Measurements from ENCODE around the gene CFAP97D2. TPM values are rescaled to one million over a fixed set of nuclear protein-coding genes. Genes with fewer than 3 reads are reported as not detected.
"Not testable (repeated sequence)": the region's sequence is repeated elsewhere in the genome, so short reads cannot be mapped to it uniquely, and the experiment has no call there.

CFAP97D2 gene
- total and polyA plus RNA-seq, 8 donors = 0.75 to 5.8 (median 3.1) TPM

GRCh38 chr13:114241918-114242317 is 62.9 kb downstream of the CFAP97D2 start:
- no peak overlapping the region for H3K27ac ChIP-seq
- DNase-seq = no peak
- 83 to 88% methylated on average over 6 of the region's 6 CpGs for WGBS, 2 donors
- no peak overlapping the region for H3K4me3 ChIP-seq
- H3K36me3 ChIP-seq = peaks cover 3 to 99% (median 46%) of the 10 kb centered on the region in 3 donors
- ATAC-seq = no peak
- no peak for TF ChIP-seq CTCF (IDR thresholded peaks at IDR 0.05)
- no peaks in the 10 kb centered on the region for H3K4me1 ChIP-seq
- no peaks in the 10 kb centered on the region for H3K9me3 ChIP-seq
- no peak for FAIRE-seq
- no peaks in the 10 kb centered on the region for H3K27me3 ChIP-seq
- intact Hi-C loops (cut with DNase I) = no loop called here

GRCh38 chr13:114243971-114244370 is 64.9 kb downstream of the CFAP97D2 start:
- TF ChIP-seq CTCF (IDR thresholded peaks at IDR 0.05) = no peak
- Histone ChIP-seq H3K27ac (no peak overlapping the region), H3K9me3 (no peaks in the 10 kb centered on the region), H3K4me1 (no peaks in the 10 kb centered on the region), H3K27me3 (no peaks in the 10 kb centered on the region), H3K36me3 (peaks cover 9 to 96% (median 61%) of the 10 kb centered on the region in 3 donors), H3K4me3 (no peak overlapping the region)
- ATAC-seq = no peak
- DNase-seq = no peak
- 91 to 92% methylated on average over 3 of the region's 3 CpGs for WGBS, 2 donors
- no peak for FAIRE-seq
- intact Hi-C loops (cut with DNase I) = no loop called here

- DNase-seq (peak in 1 of 6 donors; percentile 2), ATAC-seq (no peak), FAIRE-seq (no peak)
- Histone ChIP-seq H3K36me3 (peaks cover 6 to 96% (median 62%) of the 10 kb centered on the region in 3 donors), H3K9me3 (no peaks in the 10 kb centered on the region), H3K27me3 (no peaks in the 10 kb centered on the region), H3K4me1 (no peaks in the 10 kb centered on the region), H3K4me3 (no peak overlapping the region), H3K27ac (no peak overlapping the region)
- 83 to 86% methylated on average over 5 of the region's 5 CpGs for WGBS, 2 donors
- intact Hi-C loops (cut with DNase I) = no loop called here
- TF ChIP-seq CTCF (IDR thresholded peaks at IDR 0.05) = no peak
These were observed 65.6 kb downstream of the CFAP97D2 start for GRCh38 chr13:114244637-114245036.

- TF ChIP-seq CTCF (IDR thresholded peaks at IDR 0.05) = no peak
- Histone ChIP-seq H3K27ac (no peak overlapping the region), H3K9me3 (no peaks in the 10 kb centered on the region), H3K36me3 (peaks cover 17 to 83% (median 49%) of the 10 kb centered on the region in 3 donors), H3K4me3 (no peak overlapping the region), H3K4me1 (no peaks in the 10 kb centered on the region), H3K27me3 (no peaks in the 10 kb centered on the region)
- intact Hi-C loops (cut with DNase I) = no loop called here
- FAIRE-seq = no peak
- no peak for ATAC-seq
- 88 to 89% methylated on average over 3 of the region's 3 CpGs for WGBS, 2 donors
- no peak for DNase-seq
These were observed 69.0 kb downstream of the CFAP97D2 start for GRCh38 chr13:114248011-114248410.

- Histone ChIP-seq H3K4me3 (no peak overlapping the region), H3K36me3 (peaks cover 17 to 72% (median 49%) of the 10 kb centered on the region in 3 donors), H3K4me1 (no peaks in the 10 kb centered on the region), H3K9me3 (no peaks in the 10 kb centered on the region), H3K27me3 (no peaks in the 10 kb centered on the region), H3K27ac (no peak overlapping the region)
- 94 to 95% methylated on average over 7 of the region's 7 CpGs for WGBS, 2 donors
- intact Hi-C loops (cut with DNase I) = no loop called here
- peak in 1 of 4 donors; percentile 17 for ATAC-seq
- FAIRE-seq = no peak
- TF ChIP-seq CTCF (IDR thresholded peaks at IDR 0.05) = no peak
- DNase-seq = no peak
These were observed 70.0 kb downstream of the CFAP97D2 start for GRCh38 chr13:114249077-114249476.

DNA sequence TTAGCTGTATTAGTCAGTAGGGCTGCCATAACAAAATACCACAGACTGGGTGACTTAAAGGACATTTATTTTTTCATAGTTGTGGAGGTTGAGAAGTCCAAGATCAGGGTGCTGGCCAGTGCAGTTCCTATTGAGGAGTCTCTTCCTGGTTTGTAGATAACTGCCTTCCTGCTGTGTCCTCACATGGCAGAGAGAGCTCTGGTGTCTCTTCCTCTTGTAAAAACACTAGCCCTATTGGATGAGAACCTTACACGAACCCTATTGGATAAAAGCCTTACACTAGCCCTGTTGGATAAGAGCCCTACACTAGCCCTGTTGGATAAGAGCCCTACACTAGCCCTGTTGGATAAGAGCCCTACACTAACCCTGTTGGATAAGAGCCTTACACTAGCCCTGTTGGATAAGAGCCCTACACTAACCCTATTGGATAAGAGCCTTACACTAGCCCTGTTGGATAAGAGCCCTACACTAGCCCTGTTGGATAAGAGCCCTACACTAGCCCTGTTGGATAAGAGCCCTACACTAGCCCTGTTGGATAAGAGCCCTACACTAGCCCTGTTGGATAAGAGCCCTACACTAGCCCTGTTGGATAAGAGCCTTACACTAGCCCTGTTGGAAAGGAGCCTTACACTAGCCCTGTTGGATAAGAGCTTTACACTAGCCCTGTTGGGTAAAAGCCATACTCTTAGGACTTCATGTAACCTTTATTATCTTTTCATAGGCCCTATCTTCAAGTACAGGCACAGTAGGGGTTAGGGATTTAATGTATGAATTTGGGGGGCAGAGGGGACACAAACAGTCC is 72.8 kb downstream of the CFAP97D2 start:
- H3K27me3 ChIP-seq; FAIRE-seq; H3K4me3 ChIP-seq; H3K4me1 ChIP-seq; ATAC-seq; H3K9me3 ChIP-seq; DNase-seq; intact Hi-C loops (cut with DNase I); H3K27ac ChIP-seq: not testable (repeated sequence)
- 89% methylated on average over 1 of the region's 1 CpG for WGBS, 2 donors
- peaks cover 17 to 64% (median 42%) of the 10 kb centered on the region in 3 donors for H3K36me3 ChIP-seq
